Activated CD4-positive, alpha-beta T cell treated with anti-CD3 and anti-CD28 coated beads, Interleukin-2, amount 50 U/mL, for 16 hours (primary cell): Measurements from ENCODE around the gene EHD4.

Source experiments
- DNase-seq: peaks from one replicate; pipeline ENCODE4 v3.0.0-alpha.2; 2020

The EHD4 gene

GRCh38 chr15:41915255-41915994 lies 56.9 kb downstream of the EHD4 start:
- no peak for DNase-seq

GRCh38 chr15:41914411-41914810 lies 57.9 kb downstream of the EHD4 start:
- DNase-seq: no peak

- no peak for DNase-seq
Measured at GRCh38 chr15:41913256-41913655, 59.1 kb downstream of the EHD4 start.

DNA sequence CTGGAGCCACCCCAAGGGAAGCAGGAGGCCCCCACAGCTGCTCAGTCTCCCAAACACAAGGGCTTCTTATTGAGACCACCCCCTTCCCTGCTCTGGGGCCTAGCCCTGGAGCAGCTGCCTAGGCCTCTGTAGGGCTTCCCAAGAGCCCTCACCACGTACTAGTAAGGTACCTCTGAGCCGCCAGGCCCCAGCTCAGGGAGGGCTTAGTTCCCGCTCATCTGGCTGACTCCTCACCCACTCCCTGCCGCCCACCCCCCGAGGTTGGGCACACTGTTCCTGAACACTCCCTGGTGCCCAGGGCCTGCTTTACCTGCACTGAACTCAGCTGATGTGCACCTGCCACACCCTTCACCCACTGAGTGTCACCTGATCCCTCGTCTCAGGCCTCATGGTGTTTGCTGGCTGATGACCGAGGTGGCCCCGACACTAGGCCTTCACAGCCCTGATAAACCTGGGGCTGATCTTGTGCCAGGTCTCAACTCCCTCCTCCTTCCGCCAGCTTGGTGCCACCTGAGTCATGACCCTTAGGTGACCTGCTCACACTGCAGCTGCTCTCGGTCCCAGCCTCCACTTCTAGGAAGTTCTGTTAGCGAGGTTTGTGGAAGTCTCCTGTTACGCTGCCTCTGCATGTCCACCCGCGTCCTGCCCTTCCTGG lies 60.5 kb downstream of the EHD4 start:
- DNase-seq: no peak

GRCh38 chr15:41908736-41909461 lies 63.5 kb downstream of the EHD4 start:
- no peak for DNase-seq

DNA sequence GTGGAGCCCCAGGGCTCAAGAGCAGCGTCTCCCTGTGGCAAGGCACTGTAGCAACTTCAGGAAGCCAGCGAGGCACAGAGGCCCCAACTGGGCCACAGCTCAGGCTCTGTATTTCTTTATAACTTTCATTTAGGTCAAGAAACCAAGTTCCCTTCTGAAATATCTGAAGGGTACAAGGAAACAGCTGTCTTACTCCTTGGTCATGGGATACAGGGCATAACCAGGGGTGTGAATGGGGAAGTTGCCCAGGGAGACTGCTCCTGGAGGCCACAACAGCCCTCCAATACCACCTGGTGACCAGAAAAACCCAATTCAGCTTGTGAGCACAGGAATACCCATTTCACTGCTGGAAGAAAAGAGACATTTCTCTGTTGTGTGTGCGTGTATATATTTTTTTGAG lies 65.2 kb downstream of the EHD4 start:
- no peak for DNase-seq

GRCh38 chr15:41906608-41907007 lies 65.7 kb downstream of the EHD4 start:
- no peak for DNase-seq

GRCh38 chr15:41905036-41905793 lies 67.1 kb downstream of the EHD4 start:
- DNase-seq: no peak

DNA sequence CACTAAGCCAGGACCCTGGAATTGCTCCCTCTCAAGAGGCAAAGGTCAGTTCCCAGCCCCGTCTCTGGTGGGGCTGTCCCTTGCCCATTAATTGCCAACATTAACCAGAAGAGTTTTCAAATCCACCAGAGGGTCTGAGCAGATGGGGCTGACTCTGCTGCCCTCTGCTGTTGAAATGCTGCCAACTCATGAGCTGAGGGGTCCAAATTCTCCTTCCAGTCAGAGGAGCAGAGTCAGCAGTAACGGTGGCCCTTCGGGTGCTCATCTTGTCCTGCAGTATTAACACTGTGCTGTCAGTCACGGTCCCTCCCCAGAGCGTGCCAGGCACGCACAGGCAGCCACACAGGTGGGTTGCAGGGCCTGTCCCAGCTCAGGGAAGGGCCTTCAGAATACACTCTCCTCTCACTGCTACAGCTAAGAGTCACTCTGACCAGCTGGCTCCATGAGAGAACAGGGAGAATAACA lies 67.8 kb downstream of the EHD4 start:
- peak; percentile 65 for DNase-seq

DNA sequence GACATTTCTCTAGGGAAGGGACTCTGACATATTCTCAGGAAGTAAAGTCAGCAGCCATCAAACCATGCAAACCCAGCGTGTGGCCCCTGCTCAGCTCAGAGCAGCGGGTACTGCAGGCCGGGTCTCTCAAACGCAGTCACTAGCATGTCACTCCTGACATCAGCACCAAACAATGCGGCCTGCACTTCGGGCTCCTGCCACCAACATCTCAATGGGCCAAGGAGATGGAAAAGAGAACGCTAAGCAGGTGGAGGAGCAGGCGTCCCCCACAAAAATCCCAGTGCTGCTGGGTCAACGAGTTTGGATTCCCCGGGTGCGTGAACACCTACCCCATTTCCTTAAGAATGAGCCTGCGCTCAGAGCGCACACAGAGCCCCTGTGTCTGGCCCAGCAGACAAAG lies 68.6 kb downstream of the EHD4 start:
- no peak for DNase-seq

DNA sequence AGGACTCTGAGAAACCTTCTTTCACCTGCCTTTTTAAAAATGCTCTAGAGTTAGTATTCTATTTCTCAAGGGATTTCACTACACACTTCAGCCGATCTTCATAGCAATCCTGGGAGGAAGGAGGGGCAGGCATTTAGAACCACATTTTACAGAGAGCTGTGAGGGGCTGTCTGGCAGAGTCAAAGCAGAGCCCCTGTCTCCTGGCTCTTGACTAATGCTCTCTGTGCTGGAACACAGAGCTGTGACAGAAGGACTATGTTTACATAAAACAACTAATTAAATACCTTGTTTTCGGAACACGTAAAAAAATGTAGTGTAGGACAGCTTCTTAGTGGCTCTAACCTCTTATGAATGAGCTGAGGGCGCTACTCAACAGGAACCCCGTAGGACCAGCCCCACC lies 70.9 kb downstream of the EHD4 start:
- no peak for DNase-seq

DNA sequence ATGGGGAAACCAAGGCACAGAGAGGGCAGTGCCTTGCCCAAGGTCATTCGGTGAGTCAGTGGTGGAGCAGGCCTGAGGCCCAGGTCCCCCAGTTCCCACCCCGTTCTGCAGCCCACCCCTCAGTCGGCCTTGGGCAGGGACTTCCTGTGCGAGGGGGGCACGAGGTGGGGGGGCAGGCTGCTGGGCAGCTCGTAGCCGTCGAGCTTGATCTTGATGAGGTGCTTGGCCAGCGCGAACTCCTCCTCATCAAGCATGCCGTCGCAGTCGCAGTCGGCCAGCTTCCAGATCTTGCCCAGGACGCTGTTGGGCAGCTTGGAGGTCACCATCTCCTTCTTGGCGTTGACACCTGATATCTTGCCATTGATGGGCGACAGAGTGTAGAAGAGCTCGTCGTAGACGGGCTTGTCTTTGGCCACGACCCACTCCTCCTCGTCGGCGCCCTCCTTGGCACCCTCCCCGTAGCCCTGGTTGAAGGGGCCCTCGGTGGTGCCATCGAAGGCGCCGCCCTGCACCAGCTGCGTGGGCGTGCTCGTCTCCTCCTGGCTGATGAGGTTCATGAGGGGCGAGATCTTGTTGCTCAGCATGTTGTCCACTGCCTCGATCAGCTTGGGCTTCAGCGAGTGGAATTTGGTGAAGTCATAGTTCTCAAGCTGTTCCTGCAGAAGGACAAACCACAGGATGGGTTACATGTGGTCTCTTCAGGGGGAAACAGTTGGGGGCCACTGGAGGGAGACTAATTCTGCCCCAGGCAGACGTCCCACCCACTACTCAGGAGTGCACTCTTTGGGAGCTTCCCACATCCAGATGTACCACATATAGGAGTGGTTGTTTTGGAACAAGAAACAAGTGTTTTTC lies 71.6 kb downstream of the EHD4 start:
- no peak for DNase-seq

DNA sequence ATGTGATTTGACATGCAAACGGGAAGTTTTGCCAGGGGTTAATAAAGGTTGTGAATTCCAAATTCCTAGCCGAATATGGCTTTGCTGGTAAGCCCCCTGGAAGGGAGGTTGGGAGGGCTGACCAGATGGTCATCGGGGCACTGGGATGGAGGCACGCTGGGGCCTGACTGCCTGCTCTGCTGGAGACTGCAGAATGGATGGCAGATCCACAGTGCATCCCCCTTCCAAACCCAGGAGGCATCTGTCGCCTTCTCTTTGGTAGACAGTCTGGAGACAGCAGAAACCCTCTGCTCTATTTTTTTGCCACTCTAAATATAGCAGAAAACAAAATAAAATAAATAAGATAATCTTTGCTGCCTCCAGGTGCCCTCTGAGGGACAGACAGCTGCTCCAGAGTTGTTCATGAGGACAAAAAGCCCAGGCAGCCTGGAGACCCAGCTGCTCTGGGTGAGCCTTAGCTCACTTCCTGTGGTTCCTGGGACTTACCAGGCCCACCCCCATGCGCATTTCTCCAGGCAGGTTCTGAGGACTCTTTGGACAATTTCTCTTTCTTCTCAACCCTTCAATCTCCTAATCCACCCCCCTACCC lies 72.4 kb downstream of the EHD4 start:
- no peak for DNase-seq

DNA sequence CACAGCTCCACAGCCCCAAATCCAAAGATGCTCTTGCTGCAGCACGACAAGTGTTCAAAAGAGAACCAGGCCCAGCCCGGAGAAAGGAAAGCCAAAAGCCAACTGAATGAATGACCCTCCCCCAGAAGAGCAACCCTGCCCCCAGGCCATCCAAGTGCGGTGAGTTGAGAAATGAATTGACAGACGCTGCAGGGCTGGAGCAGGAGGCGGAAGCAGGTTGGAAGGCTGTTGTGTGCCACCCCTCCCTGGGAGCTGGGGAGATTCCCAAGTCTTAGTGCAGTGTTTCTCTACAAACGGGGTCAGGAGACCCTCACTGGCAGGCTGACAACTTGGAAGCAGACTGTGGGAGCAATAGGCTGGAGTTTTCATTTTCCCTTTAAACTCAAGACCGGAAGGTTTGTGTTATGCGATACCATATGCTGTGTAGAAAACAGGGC lies 75.0 kb downstream of the EHD4 start:
- DNase-seq: no peak

DNA sequence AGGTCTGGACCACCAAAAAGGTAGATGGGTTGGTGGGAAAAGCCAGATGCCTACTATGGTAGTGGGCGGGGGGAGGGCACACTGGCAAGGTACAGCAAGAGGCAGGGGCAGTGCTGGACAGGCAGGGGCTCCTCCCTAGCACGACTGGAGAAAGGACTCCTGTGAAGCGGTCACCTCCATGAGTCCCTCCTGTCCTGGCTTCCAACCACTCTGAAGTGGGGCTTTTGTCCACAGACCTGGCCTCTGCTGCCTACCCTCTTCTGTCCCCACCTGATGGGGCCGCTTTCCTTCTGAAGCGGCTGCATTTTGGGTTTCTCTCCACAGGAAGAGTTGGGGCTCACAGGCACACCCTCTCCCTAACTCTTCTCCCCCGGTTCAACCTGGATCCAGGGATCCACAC lies 75.8 kb downstream of the EHD4 start:
- DNase-seq: no peak

DNA sequence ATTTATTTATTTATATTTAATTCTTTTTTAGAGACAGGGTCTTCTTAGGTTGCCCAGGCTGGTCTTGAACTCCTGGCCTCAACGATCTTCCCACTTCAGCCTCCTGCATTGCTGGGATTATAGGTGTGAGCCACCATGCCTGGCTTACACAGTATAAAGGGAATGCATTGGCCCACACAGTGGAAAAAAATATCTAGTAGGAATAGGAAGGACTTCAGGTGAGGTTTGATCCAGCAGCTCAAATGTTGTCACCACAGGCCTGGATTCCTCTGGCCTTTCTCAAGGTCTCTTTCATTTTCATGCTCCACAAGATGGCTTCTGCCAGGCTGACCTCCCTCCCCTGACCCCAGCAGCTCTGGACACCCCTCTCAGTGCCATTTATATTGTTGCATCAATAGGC lies 76.4 kb downstream of the EHD4 start:
- no peak for DNase-seq

DNA sequence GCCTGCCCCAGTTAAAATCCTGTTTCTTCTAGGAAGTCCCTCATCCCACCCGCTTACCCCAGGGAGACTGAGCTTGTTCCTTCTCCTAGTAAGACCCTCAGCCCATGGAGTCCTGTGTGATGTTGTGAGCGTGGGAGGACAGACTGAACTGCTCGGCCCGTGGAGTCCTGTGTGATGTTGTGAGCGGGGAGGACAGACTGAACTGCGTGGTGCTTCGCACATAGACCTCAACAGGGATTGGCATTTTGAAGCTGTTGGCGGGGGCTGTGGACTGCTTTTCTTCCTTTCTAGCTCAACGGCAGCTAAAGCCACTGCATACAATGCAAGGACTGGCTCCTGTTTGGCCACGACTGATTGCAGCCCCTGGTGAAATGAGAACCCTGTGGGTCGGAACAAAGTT lies 76.9 kb downstream of the EHD4 start:
- DNase-seq: no peak

GRCh38 chr15:41894791-41895463 lies 77.4 kb downstream of the EHD4 start:
- DNase-seq: peak; percentile 81

DNA sequence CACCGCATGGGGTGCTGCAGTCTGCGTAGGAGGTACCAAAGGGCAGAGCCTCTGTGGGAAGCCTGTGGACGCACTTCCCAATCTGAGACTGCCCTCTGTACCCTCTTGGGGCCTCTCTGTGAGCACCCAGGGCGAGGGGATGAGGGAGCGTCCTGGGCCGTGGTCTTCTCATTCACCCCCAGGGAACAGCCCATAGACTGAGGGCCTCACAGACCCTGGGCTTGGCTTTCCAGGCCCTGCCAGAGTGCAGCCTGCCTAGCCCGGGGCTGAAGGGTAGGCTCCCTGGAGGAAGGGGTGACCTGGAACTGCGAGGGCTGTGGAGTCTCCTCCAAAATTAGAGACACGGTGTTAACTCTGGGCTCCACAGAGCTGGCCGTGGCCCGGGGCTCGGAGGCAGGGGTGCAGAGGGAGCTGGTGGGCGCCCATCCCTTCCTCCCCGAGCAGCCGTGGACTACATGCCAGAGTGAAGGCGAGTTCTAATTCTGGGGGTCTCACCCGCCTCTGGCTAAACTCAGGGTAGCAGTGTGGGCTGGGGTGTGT lies 78.0 kb downstream of the EHD4 start:
- DNase-seq: no peak

DNA sequence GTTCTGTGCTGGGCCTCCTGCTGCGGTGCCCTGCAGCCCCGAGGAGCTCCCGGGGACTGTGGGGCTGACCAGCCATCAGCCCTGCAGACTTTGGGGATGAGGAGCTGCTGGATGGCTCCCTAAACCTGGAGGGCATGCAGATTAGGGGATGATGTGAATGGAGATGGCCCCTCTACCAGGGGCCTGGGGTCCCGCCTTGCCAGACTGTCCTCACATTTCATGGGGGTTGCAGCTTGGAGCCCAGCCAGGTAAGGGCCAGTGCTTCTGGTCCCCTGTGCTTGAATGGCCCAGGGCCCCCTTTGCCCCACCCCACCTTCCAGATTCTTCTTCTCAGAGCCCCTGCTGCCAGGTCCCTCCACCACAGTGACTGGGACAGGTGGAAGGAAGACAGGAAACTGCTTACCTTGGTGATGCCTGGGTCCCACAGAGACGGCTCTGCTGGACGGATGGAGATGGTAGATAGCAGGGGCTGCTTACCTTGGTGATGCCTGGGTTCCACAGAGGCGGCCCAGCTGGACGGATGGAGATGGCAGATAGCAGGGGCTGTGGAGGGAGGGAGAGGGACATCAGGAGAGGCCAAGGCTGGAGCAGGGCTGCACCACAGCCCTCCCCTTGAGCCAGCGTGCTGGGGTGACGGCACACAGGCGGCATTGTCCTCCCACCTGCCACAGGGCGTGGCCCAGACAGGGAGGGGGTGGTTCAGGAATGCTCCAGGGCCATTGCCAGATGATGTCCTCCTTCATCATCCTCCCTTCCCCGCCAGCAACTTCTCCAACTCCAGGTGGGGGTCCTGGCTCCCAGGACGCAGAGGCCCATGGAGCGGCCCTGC lies 78.7 kb downstream of the EHD4 start, which contains the start of gene SPTBN5:
TSS of gene SPTBN5 (minus strand) at position 632 of the 829 bp plus-strand sequence. CDS start at position 76, 556 bp downstream.
- no peak for DNase-seq
